Endothelial cell (in vitro differentiated cells): Measurements from ENCODE around the gene MROH9. TPM values are rescaled to one million over a fixed set of nuclear protein-coding genes. Genes with fewer than 3 reads are reported as not detected.

Source experiments
- DNase-seq: peaks from one replicate; pipeline ENCODE4 v3.0.0; 2021; ENCODE audit warnings: low spot score
- H3K27ac Mint-ChIP-seq: one replicate; pipeline ENCODE4 v1.8.0; 2021; ENCODE audit warnings: mixed read lengths, inconsistent platforms; ENCODE audit not compliant: unreplicated experiment
- H3K27me3 Mint-ChIP-seq: one replicate; pipeline ENCODE4 v1.8.0; 2021; ENCODE audit warnings: mild to moderate bottlenecking, moderate library complexity, mixed read lengths, inconsistent platforms; ENCODE audit not compliant: unreplicated experiment
- H3K36me3 Mint-ChIP-seq: one replicate; pipeline ENCODE4 v1.8.0; 2021; ENCODE audit warnings: mild to moderate bottlenecking, low read depth, mixed read lengths, inconsistent platforms; ENCODE audit not compliant: unreplicated experiment
- H3K4me1 Mint-ChIP-seq: one replicate; pipeline ENCODE4 v1.8.0; 2021; ENCODE audit warnings: mild to moderate bottlenecking, mixed read lengths, inconsistent platforms; ENCODE audit not compliant: unreplicated experiment
- H3K4me3 Mint-ChIP-seq: one replicate; pipeline ENCODE4 v1.8.0; 2021; ENCODE audit warnings: mild to moderate bottlenecking, mixed read lengths, inconsistent platforms; ENCODE audit not compliant: unreplicated experiment
- H3K9me3 Mint-ChIP-seq: one replicate; pipeline ENCODE4 v1.8.0; 2021; ENCODE audit warnings: mixed read lengths, inconsistent platforms; ENCODE audit not compliant: unreplicated experiment
- CTCF ChIP-seq: fragments of 200-600 bp; sonication (generic); IDR thresholded peaks from one replicate; pipeline ENCODE4 v1.5.0; 2021; ENCODE audit warnings: antibody characterized with exemption; ENCODE audit not compliant: unreplicated experiment
- total RNA-seq: library from RNA; stranded (reverse); fragmentation: NEBNext Ultra II Directional; extraction: Animal tissue kit (Norgen Biotek cat#: 25700); gene quantifications from one replicate; pipeline ENCODE4 v1.2.1, GENCODE V29; 2021; ENCODE audit not compliant: unreplicated experiment

The MROH9 gene
- total RNA-seq, 1 donor from 2014 or later = not detected

- H3K4me3 Mint-ChIP-seq = no peak overlapping the region
- no peaks in the 10 kb centered on the region for H3K4me1 Mint-ChIP-seq
- H3K36me3 Mint-ChIP-seq = no peaks in the 10 kb centered on the region
- H3K9me3 Mint-ChIP-seq = no peaks in the 10 kb centered on the region
- H3K27ac Mint-ChIP-seq = no peak overlapping the region
- no peak for DNase-seq
- no peaks in the 10 kb centered on the region for H3K27me3 Mint-ChIP-seq
- TF ChIP-seq CTCF = peak; percentile 38
Measured at GRCh38 chr1:171081314-171081753, 146.0 kb downstream of the MROH9 start.

- Mint-ChIP-seq H3K27me3 (no peaks in the 10 kb centered on the region), H3K27ac (no peak overlapping the region), H3K4me3 (no peak overlapping the region), H3K4me1 (no peaks in the 10 kb centered on the region), H3K36me3 (no peaks in the 10 kb centered on the region), H3K9me3 (no peaks in the 10 kb centered on the region)
- no peak for DNase-seq
- TF ChIP-seq CTCF = peak; percentile 4
Measured at GRCh38 chr1:171081763-171082201, 146.4 kb downstream of the MROH9 start.

GRCh38 chr1:171082606-171083005 lies 147.3 kb downstream of the MROH9 start:
- no peaks in the 10 kb centered on the region for H3K9me3 Mint-ChIP-seq
- DNase-seq = no peak
- no peak overlapping the region for H3K4me3 Mint-ChIP-seq
- no peaks in the 10 kb centered on the region for H3K36me3 Mint-ChIP-seq
- H3K27ac Mint-ChIP-seq = no peak overlapping the region
- H3K27me3 Mint-ChIP-seq = no peaks in the 10 kb centered on the region
- no peaks in the 10 kb centered on the region for H3K4me1 Mint-ChIP-seq
- TF ChIP-seq CTCF = no peak

GRCh38 chr1:171083222-171083621 lies 147.9 kb downstream of the MROH9 start:
- Mint-ChIP-seq H3K27me3 (no peaks in the 10 kb centered on the region), H3K27ac (no peak overlapping the region)

GRCh38 chr1:171084091-171084490 lies 148.8 kb downstream of the MROH9 start:
- no peaks in the 10 kb centered on the region for H3K27me3 Mint-ChIP-seq
- H3K4me3 Mint-ChIP-seq = no peak overlapping the region
- H3K27ac Mint-ChIP-seq = no peak overlapping the region
- no peaks in the 10 kb centered on the region for H3K36me3 Mint-ChIP-seq
- DNase-seq = no peak
- H3K4me1 Mint-ChIP-seq = no peaks in the 10 kb centered on the region
- no peak for TF ChIP-seq CTCF
- no peaks in the 10 kb centered on the region for H3K9me3 Mint-ChIP-seq

More at GRCh38 chr1:171083222-171083621, 147.9 kb downstream of the MROH9 start:
- DNase-seq = no peak
- H3K9me3 Mint-ChIP-seq = no peaks in the 10 kb centered on the region
- H3K4me1 Mint-ChIP-seq = no peaks in the 10 kb centered on the region
- no peaks in the 10 kb centered on the region for H3K36me3 Mint-ChIP-seq
- H3K4me3 Mint-ChIP-seq = no peak overlapping the region
- no peak for TF ChIP-seq CTCF
